ENCODE measurements around the gene CEP97. TPM values are rescaled to one million over a fixed set of nuclear protein-coding genes. Genes with fewer than 3 reads are reported as not detected.
A peak's percentile ranks its signal among the peaks of the same experiment; 100 is the strongest.

The CEP97 gene
- total RNA-seq, 2 donors from 2014 or later: 4.7 to 20.1 TPM

DNA sequence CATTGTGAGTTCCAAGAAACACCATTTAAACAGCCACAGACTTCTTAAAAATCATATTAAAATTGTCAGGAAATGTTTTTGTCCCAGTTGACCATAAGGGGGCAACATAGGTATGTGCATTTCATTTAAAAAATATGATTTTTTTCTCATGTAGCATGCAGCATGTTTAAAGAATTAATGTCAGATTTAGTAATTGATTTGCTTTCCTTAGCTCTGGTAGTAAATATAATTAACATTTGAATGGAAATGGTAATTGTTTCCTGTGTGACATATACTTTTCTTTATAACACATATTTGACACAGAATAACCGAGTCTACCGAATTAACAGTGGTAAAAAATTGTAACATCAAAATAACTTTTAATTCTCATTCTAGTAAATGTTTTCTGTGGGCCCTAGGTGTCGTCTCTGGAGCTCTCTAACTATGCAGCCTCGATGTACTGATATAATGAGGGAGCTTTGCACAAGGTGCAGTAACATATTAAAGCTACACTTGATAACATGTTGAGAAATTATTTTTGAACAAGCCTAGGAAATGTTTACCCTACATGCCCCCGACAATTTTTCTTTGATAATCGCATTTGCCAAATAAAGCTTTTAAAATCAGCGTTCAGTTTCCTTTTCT lies 89.5 kb downstream of the CEP97 start:
- Histone ChIP-seq H3K4me3 (no peak overlapping the region), H3K4me1 (ENCODE audit: control insufficient read depth in 1 of 2, low read depth in 2 of 2) (peaks cover 6 to 13% of the 10 kb centered on the region in 2 donors), H3K9me3 (no peaks in the 10 kb centered on the region), H3K27me3 (replicated peaks; ENCODE audit: insufficient read depth) (no peaks in the 10 kb centered on the region), H3K36me3 (no peaks in the 10 kb centered on the region), H3K27ac (no peak overlapping the region)
- TF ChIP-seq, protein P1, sequence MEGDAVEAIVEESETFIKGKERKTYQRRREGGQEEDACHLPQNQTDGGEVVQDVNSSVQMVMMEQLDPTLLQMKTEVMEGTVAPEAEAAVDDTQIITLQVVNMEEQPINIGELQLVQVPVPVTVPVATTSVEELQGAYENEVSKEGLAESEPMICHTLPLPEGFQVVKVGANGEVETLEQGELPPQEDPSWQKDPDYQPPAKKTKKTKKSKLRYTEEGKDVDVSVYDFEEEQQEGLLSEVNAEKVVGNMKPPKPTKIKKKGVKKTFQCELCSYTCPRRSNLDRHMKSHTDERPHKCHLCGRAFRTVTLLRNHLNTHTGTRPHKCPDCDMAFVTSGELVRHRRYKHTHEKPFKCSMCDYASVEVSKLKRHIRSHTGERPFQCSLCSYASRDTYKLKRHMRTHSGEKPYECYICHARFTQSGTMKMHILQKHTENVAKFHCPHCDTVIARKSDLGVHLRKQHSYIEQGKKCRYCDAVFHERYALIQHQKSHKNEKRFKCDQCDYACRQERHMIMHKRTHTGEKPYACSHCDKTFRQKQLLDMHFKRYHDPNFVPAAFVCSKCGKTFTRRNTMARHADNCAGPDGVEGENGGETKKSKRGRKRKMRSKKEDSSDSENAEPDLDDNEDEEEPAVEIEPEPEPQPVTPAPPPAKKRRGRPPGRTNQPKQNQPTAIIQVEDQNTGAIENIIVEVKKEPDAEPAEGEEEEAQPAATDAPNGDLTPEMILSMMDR (IDR thresholded peaks at IDR 0.05): peak; percentile 62
- no peak for ATAC-seq (ENCODE audit: insufficient number of reproducible peaks, low FRiP score, low read depth)
- DNase-seq (ENCODE audit: low spot score): no peak

DNA sequence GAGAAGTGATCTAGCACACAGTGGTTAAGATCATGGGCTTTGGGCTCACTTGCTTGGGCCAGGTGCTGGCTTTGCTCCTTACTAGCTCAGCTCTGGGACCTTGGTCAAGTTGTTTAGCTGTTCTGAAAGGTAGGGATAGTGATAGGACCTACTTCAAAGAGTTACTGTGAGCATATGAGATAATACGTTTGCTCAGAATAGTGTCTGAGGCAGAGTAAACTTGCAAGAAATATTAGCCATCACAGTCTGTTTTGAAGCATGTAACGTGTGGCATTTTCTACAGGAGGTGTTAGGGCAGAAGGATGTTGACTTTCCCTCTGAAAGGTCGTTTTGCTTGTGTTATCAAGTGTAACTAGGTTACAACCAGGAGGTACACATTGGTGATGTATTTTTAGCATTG lies 90.4 kb downstream of the CEP97 start:
- no peak for ATAC-seq (ENCODE audit: insufficient number of reproducible peaks, low FRiP score, low read depth)
- no peak overlapping the region for H3K27ac ChIP-seq

DNA sequence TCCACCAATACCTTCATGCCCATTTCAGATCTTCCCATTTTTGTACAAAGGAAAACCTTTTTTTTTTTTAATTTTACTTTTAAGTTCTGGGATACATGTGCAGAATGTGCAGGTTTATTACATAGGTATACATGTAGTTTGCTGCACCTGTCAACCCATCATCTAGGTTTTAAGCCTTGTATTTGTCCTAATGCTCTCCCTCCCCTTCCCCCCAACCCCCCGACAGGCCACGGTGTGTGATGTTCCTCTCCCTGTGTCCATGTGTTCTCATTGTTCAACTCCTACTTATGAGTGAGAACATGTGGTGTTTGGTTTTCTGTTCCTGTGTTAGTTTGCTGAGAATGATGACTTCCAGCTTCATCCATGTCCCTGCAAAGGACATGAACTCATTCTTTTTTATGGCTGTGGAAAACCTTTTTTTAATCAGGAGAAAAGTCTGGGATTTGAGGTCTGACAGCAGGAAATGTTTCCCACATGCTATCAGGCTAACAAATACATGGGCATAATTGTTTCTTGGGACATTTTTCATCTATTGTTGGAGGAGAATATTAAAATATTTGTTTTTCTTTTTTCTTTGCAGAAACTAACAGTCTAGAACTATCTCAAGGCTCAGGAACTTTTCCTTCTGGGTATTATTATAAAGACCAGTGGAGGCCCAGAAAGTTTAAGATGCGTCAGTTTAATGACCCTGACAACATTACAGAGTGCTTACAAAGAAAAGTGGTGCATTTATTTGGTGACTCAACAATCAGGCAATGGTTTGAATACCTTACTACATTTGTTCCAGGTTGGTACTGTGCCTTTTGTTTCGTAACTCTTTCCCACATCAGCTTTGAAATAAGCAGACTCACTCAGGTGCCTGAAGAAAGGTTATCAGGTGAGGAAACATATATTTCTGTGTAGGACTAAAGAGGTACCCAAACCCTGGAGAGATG lies 92.1 kb downstream of the CEP97 start:
- TF ChIP-seq, protein P1 (IDR thresholded peaks at IDR 0.05): no peak
- DNase-seq (ENCODE audit: low spot score): no peak
- no peak overlapping the region for H3K27ac ChIP-seq

More for the DNA sequence above, 90.4 kb downstream of the CEP97 start:
- DNase-seq (ENCODE audit: low spot score): no peak
- Histone ChIP-seq H3K9me3 (no peaks in the 10 kb centered on the region), H3K27me3 (replicated peaks; ENCODE audit: insufficient read depth) (no peaks in the 10 kb centered on the region), H3K4me3 (no peak overlapping the region), H3K36me3 (no peaks in the 10 kb centered on the region), H3K4me1 (ENCODE audit: control insufficient read depth in 1 of 2, low read depth in 2 of 2) (peaks cover 0 to 4% of the 10 kb centered on the region in 2 donors)
- TF ChIP-seq, protein P1 (IDR thresholded peaks at IDR 0.05): no peak

DNA sequence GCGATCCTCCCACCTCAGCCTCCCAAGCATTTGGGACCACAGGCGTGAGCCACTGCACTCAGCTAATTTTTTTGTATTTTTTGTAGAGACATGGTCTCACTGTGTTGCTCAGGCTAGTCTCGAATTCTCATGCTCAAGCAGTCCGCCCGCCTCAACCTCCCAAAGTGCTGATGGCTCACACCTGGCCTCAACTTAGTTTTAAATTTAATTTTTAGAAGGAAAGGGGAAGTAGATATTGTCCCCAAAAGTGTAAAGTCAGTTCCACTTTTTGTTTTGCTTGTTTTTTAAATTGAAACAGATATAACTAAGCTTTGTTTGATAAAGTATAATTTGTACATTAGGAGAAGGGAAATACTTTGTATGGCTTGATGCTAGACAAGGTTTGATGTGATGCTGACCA lies 93.6 kb downstream of the CEP97 start:
- H3K4me3 ChIP-seq: no peak overlapping the region
- TF ChIP-seq, protein P1 (IDR thresholded peaks at IDR 0.05): no peak
- no peaks in the 10 kb centered on the region for H3K4me1 ChIP-seq (ENCODE audit: control insufficient read depth in 1 of 2, low read depth in 2 of 2)
- H3K9me3 ChIP-seq: no peaks in the 10 kb centered on the region
- peaks cover 14% of the 10 kb centered on the region for H3K36me3 ChIP-seq
- ATAC-seq (ENCODE audit: insufficient number of reproducible peaks, low FRiP score, low read depth) (no peak), DNase-seq (ENCODE audit: low spot score) (no peak)
- no peaks in the 10 kb centered on the region for H3K27me3 ChIP-seq (replicated peaks; ENCODE audit: insufficient read depth)
- no peak overlapping the region for H3K27ac ChIP-seq

More for the DNA sequence above, 92.1 kb downstream of the CEP97 start:
- no peaks in the 10 kb centered on the region for H3K4me1 ChIP-seq (ENCODE audit: control insufficient read depth in 1 of 2, low read depth in 2 of 2)
- H3K36me3 ChIP-seq: peaks cover 8% of the 10 kb centered on the region
- ATAC-seq (ENCODE audit: insufficient number of reproducible peaks, low FRiP score, low read depth): no peak
- no peaks in the 10 kb centered on the region for H3K27me3 ChIP-seq (replicated peaks; ENCODE audit: insufficient read depth)
- H3K4me3 ChIP-seq: no peak overlapping the region
- H3K9me3 ChIP-seq: no peaks in the 10 kb centered on the region

DNA sequence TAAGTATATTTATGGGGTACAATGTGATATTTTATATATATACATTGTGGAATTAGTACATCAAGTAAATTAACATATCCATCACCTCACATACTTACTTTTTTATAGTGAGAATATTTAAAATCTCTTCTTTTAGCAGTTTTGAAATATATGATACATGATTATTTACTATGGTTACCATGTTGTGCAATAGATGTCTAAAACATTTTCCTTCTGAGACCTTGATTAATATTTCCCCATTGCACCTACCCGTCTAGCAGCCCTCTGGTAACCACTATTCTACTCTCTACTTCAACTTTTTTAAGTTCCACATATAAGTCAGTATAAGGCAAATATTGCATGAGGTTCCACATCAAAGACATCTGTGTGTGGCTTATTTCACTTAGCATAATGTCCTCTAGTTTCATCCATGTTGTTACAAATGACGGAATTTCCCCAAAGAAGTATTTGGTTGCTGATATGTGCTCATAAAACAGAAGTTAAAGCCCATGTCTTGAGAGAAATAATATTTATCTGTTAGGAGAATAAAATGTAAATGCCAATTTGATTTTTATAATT lies 95.3 kb downstream of the CEP97 start:
- H3K4me1 ChIP-seq (ENCODE audit: control insufficient read depth in 1 of 2, low read depth in 2 of 2): no peaks in the 10 kb centered on the region
- H3K4me3 ChIP-seq: no peak overlapping the region
- no peak for ATAC-seq (ENCODE audit: insufficient number of reproducible peaks, low FRiP score, low read depth)
- H3K27me3 ChIP-seq (replicated peaks; ENCODE audit: insufficient read depth): no peaks in the 10 kb centered on the region
- peaks cover 14% of the 10 kb centered on the region for H3K36me3 ChIP-seq
- DNase-seq (ENCODE audit: low spot score): no peak
- no peaks in the 10 kb centered on the region for H3K9me3 ChIP-seq
- TF ChIP-seq, protein P1 (IDR thresholded peaks at IDR 0.05): no peak
- H3K27ac ChIP-seq: no peak overlapping the region

Data from thoracic aorta (tissue), 2 donors.